Right lobe of liver (tissue), 6 donors: ENCODE data around the gene SNCAIP. TPM values are rescaled to one million over a fixed set of nuclear protein-coding genes. Genes with fewer than 3 reads are reported as not detected.

ENCODE experiments used
- ATAC-seq, 4 donors: fragments of 200-7000 bp; cut with Tn5 transposase; one replicate each; pipeline ENCODE4 v1.9.1; 2020; ENCODE audit warnings: mild to moderate bottlenecking in 4 of 4, moderate library complexity in 4 of 4
- DNase-seq, 3 donors: peaks; one replicate each; pipeline ENCODE4 v3.0.0-alpha.2; 2020
- H3K27ac ChIP-seq, 3 donors: fragments of 200-600 bp; one replicate each; pipeline ENCODE4 v1.8.0; 2022
- H3K27me3 ChIP-seq, 2 donors: fragments of 200-600 bp; one replicate each; pipeline ENCODE4 v1.8.0; 2022
- H3K36me3 ChIP-seq, 4 donors: fragments of 200-600 bp; sonication (generic) in 1 of 4; one replicate each; pipeline versions ENCODE4 v1.5.1 to v1.8.0; 2017 to 2022; ENCODE audit warnings: control low read depth in 1 of 4
- H3K4me1 ChIP-seq, 4 donors: fragments of 200-600 bp; sonication (generic) in 1 of 4; one replicate each; pipeline versions ENCODE4 v1.5.1 to v1.8.0; 2017 to 2022; ENCODE audit warnings: control low read depth in 1 of 4
- H3K4me3 ChIP-seq, 3 donors: fragments of 200-600 bp; one replicate each; pipeline ENCODE4 v1.8.0; 2022
- H3K9me3 ChIP-seq, 4 donors: fragments of 200-600 bp; sonication (generic) in 1 of 4; one replicate each; pipeline versions ENCODE4 v1.5.1 to v1.8.0; 2017 to 2022; ENCODE audit warnings: control low read depth in 1 of 4
- CTCF ChIP-seq, 4 donors: fragments of 200-600 bp in 3 of 4; fragments of 450-650 bp in 1 of 4; IDR thresholded peaks; one replicate each; pipeline versions ENCODE4 v1.5.1 to v1.8.0; 2016 to 2022; ENCODE audit warnings: antibody characterized with exemption in 4 of 4, mild to moderate bottlenecking in 2 of 4
- POLR2A ChIP-seq: fragments of 450-650 bp; IDR thresholded peaks from one replicate; pipeline ENCODE4 v1.6.1; 2017; ENCODE audit warnings: antibody characterized with exemption, mild to moderate bottlenecking
- WGBS: methylation state at CpG from one replicate; pipeline ENCODE4 v1.1.6; 2018; ENCODE audit warnings: low coverage, low lambda C conversion rate; ENCODE audit not compliant: insufficient coverage; ENCODE audit errors: missing lambda C conversion rate; 5-methylcytosine and 5-hydroxymethylcytosine counted together
- intact Hi-C, 2 donors: fragments of 100-400 bp; cut with DNase I; formaldehyde crosslinking; loops; one replicate each; pipeline versions ENCODE4 v1.11.2 to v1.14.1; 2022
- total RNA-seq, 6 experiments: library from RNA; depleted of rRNA in 2 of 6; stranded (reverse); fragments of >200 nt in 2 of 6; fragmentation: NEBNext Ultra II Directional in 3 of 6; extraction: Animal tissue kit (Norgen Biotek cat#: 25700) in 3 of 6; gene quantifications; one replicate each; pipeline versions ENCODE4 v1.1.0 to v1.2.4, GENCODE V29; 2016 to 2023
- donor health status: DM: no; HTN: yes; CAD: no.
- donor health status: DM: no; HTN: no; CAD: no.
- donor health status: DM: no; HTN: no; CAD: no.
- donor health status: DM: no; HTN: yes; CAD: no.
- donor health status: DM: no; HTN: yes; CAD: no.

The SNCAIP gene
- total RNA-seq, 6 experiments from 2014 or later: 0.19 to 0.65 (median 0.32) TPM; not detected in 1

DNA sequence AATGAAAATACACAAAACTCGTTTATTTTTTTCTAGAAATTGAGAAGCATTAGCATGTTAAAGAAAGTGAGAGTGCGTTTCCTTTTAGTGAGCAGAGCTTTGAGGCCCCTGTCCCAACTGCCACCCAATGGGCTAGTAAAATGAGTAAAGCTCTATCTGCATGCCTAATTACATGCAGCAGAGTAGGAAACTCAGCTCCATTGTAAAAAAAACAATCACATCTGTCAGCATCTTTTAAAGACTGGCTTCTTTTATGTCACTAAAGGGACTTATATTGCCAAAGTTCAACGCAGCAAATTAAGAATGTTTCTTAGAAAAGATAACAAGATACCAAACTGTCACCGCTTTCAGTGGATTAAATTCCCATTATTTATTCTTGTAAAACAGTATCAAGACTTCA, 154.0 kb downstream of the SNCAIP start:
- no peak for DNase-seq
- intact Hi-C loops: no loop called here
- Histone ChIP-seq H3K4me1 (peaks cover 0 to 10% (median 0%) of the 10 kb centered on the region in 4 donors), H3K36me3 (peaks cover 0 to 6% (median 0%) of the 10 kb centered on the region in 4 donors), H3K9me3 (no peaks in the 10 kb centered on the region), H3K27ac (no peak overlapping the region), H3K4me3 (no peak overlapping the region), H3K27me3 (no peaks in the 10 kb centered on the region)
- no peak for ATAC-seq
- WGBS: 82% methylated on average over 4 of the region's 4 CpGs
- no peak for TF ChIP-seq POLR2A
- no peak for TF ChIP-seq CTCF (IDR thresholded peaks at IDR 0.05)

DNA sequence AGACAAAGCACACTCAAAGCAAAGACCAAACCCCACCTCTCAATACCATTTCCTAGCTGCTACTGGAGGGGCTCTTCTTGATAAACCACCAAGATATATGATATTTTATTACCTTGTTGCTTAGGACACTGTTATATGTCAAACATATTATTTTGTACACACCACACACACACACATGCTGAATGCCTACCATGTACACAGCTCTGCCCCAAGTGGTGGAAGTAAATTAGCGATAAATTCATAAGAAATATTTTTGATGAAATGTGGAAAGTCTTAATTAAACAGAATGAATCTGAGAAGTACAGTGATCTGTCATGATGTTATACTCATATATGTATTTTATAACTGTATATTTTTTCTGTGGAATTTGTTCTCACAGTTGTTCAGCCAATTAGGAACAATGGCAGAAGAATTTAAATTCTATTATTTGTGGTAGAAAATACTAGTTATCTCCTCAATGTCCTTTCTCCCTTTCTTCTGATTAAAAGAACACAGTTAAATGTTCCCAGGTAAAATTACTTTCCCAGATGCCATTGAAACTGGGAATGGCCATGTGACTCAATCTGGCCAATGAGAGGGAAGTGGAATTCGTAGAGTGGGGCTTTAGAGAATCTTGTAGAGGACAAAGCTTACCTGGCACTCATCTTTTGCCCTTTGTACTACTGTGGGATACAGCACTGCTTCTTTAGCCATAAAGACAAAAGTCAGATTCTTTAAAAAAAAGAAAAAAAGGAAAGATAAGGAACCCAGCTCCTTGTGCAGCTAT, 156.5 kb downstream of the SNCAIP start:
- ATAC-seq: no peak
- Histone ChIP-seq H3K4me1 (peaks cover 0 to 33% (median 0%) of the 10 kb centered on the region in 4 donors), H3K27me3 (no peaks in the 10 kb centered on the region), H3K36me3 (peaks cover 0 to 6% (median 0%) of the 10 kb centered on the region in 4 donors), H3K27ac (no peak overlapping the region), H3K9me3 (no peaks in the 10 kb centered on the region), H3K4me3 (no peak overlapping the region)
- WGBS: 72% methylated on average over 2 of the region's 2 CpGs
- no peak for DNase-seq
- intact Hi-C loops: no loop called here
- no peak for TF ChIP-seq CTCF (IDR thresholded peaks at IDR 0.05)
- no peak for TF ChIP-seq POLR2A

DNA sequence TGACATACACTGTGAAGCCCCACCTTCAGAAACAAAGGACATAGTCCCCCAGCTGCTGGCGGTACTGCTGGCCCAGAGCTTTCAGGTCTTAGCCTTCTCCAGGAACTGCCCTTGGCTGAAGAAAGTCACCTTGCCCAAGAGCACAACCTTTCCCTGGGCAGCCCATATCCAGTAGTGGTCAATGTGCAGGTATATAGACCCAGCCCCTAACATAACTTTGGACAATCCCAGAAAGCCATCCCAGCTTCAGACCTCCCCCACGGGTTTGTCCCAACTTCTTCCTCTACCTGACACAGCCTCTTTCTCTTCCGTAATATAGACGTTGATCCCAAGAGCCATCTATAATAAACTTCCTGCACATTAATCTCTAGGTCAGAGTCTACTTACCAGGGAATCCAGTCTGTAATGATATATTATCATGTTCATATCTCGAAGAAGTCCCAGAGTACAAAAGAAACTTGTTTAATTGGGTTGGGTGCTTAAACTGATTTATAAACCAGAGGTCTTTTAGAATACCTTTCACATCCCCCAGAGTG, 157.4 kb downstream of the SNCAIP start:
- no peak overlapping the region for H3K27ac ChIP-seq
- H3K27me3 ChIP-seq: no peaks in the 10 kb centered on the region
- TF ChIP-seq CTCF (IDR thresholded peaks at IDR 0.05) (no peak), POLR2A (no peak)
- DNase-seq (no peak), ATAC-seq (no peak)
- H3K4me3 ChIP-seq: no peak overlapping the region
- H3K4me1 ChIP-seq: peaks cover 0 to 37% (median 0%) of the 10 kb centered on the region in 4 donors
- no peaks in the 10 kb centered on the region for H3K9me3 ChIP-seq
- 88% methylated on average over 5 of the region's 5 CpGs for WGBS
- peaks cover 0 to 6% (median 0%) of the 10 kb centered on the region in 4 donors for H3K36me3 ChIP-seq
- intact Hi-C loops: no loop called here

DNA sequence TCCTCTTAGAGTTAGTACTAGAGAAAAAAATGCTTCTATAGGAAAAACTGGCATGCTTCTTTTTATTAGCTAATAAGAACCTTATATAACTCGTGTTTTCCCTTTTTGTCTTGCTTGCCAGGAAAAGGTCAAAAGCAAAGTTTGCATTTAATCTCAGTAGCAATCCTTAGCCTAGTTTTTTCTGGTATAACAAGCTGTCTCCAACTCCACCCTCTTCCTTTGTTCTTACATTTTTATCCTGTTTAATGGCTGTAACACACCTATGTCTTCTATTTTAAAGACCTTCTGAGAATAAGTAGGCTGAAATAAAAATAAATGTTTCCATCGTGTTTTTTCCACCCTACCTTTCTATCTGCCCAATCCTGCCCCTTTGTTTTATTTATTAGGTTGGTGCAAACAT, 158.3 kb downstream of the SNCAIP start:
- no peaks in the 10 kb centered on the region for H3K9me3 ChIP-seq
- no peaks in the 10 kb centered on the region for H3K27me3 ChIP-seq
- no peak for ATAC-seq
- peaks cover 0 to 37% (median 0%) of the 10 kb centered on the region in 4 donors for H3K4me1 ChIP-seq
- TF ChIP-seq POLR2A (no peak), CTCF (IDR thresholded peaks at IDR 0.05) (no peak)
- peaks cover 0 to 6% (median 0%) of the 10 kb centered on the region in 4 donors for H3K36me3 ChIP-seq
- H3K27ac ChIP-seq: no peak overlapping the region
- no peak overlapping the region for H3K4me3 ChIP-seq
- WGBS: 39% methylated on average over 2 of the region's 2 CpGs
- intact Hi-C loops: no loop called here
- DNase-seq: no peak
